Measurements from ENCODE around the gene ESRRA. TPM values are rescaled to one million over a fixed set of nuclear protein-coding genes. Genes with fewer than 3 reads are reported as not detected.

The ESRRA gene
- total RNA-seq, 2 experiments from 2014 or later, result 10.9 to 12.0 TPM

- no peak overlapping the region for H3K4me3 ChIP-seq (ENCODE audit: low read length)
- ChIA-PET CTCF (no interaction called here), POLR2A (no interaction called here)
- ATAC-seq (ENCODE audit: poor library complexity) (no peak), DNase-seq (no peak)
- Mint-ChIP-seq H3K9me3 (no peaks in the 10 kb centered on the region), H3K36me3 (ENCODE audit: low read depth) (peaks cover 18% of the 10 kb centered on the region), H3K4me3 (no peak overlapping the region), H3K27me3 (no peaks in the 10 kb centered on the region), H3K27ac (no peak overlapping the region), H3K4me1 (ENCODE audit: low read depth) (peaks cover 11% of the 10 kb centered on the region)
- H3K9me3 ChIP-seq (ENCODE audit: control insufficient read depth in 1 of 2, insufficient read depth in 1 of 2, low read length in 2 of 2), result no peaks in the 10 kb centered on the region
- H3K36me3 ChIP-seq (ENCODE audit: insufficient read depth, low read length), result peaks cover 15% of the 10 kb centered on the region
- H3K4me1 ChIP-seq (ENCODE audit: insufficient read depth, low read length), result no peaks in the 10 kb centered on the region
- intact Hi-C loops (cut with DNase I, micrococcal nuclease), result no loop called here
- H3K27ac ChIP-seq (ENCODE audit: low read depth in 1 of 2, low read length in 2 of 2), result no peak overlapping the region
- TF ChIP-seq, protein P1, sequence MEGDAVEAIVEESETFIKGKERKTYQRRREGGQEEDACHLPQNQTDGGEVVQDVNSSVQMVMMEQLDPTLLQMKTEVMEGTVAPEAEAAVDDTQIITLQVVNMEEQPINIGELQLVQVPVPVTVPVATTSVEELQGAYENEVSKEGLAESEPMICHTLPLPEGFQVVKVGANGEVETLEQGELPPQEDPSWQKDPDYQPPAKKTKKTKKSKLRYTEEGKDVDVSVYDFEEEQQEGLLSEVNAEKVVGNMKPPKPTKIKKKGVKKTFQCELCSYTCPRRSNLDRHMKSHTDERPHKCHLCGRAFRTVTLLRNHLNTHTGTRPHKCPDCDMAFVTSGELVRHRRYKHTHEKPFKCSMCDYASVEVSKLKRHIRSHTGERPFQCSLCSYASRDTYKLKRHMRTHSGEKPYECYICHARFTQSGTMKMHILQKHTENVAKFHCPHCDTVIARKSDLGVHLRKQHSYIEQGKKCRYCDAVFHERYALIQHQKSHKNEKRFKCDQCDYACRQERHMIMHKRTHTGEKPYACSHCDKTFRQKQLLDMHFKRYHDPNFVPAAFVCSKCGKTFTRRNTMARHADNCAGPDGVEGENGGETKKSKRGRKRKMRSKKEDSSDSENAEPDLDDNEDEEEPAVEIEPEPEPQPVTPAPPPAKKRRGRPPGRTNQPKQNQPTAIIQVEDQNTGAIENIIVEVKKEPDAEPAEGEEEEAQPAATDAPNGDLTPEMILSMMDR (IDR thresholded peaks at IDR 0.05), result no peak
- no peaks in the 10 kb centered on the region for H3K27me3 ChIP-seq (ENCODE audit: control insufficient read depth in 1 of 2, insufficient read depth in 2 of 2, low read length in 2 of 2)
Measured at GRCh38 chr11:64324692-64325469, 19.6 kb downstream of the ESRRA start.

DNA sequence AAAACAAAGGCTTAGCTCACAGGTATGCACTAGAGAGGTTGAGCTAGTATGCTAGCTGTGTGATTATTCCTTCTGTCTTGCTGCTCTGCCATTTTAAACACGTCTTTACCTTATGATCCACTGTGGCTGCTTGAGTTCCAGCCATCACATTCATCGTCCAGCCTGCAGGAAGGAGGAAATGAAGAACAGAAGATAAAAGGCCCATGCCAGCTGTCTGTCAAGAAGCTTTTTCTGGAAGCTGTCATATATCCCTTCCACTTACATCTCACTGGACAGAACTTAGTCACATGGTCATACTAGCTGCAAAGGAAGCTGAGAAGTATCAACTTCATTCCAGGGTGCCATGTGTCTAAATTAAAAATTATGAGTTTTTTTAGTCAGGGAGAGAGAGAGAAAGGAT, 22.1 kb downstream of the ESRRA start:
- H3K4me3 ChIP-seq (ENCODE audit: low read length), result no peak overlapping the region
- POLR2A ChIA-PET, result interaction anchor here (0.8 kb wide), 1 partner anchor 10 kb away, joined by 4 read pairs; the partner anchor contains the start of genes PRDX5 and TRMT112
- Mint-ChIP-seq H3K9me3 (no peaks in the 10 kb centered on the region), H3K27me3 (no peaks in the 10 kb centered on the region), H3K4me1 (ENCODE audit: low read depth) (peaks cover 9% of the 10 kb centered on the region), H3K36me3 (ENCODE audit: low read depth) (no peaks in the 10 kb centered on the region), H3K27ac (no peak overlapping the region), H3K4me3 (no peak overlapping the region)
- TF ChIP-seq, protein P1 (IDR thresholded peaks at IDR 0.05), result no peak
- ATAC-seq (ENCODE audit: poor library complexity) (no peak), DNase-seq (no peak)
- no peaks in the 10 kb centered on the region for H3K27me3 ChIP-seq (ENCODE audit: control insufficient read depth in 1 of 2, insufficient read depth in 2 of 2, low read length in 2 of 2)
- no peaks in the 10 kb centered on the region for H3K9me3 ChIP-seq (ENCODE audit: control insufficient read depth in 1 of 2, insufficient read depth in 1 of 2, low read length in 2 of 2)
- no peak overlapping the region for H3K27ac ChIP-seq (ENCODE audit: low read depth in 1 of 2, low read length in 2 of 2)
- CTCF ChIA-PET, result no interaction called here
- peaks cover 3% of the 10 kb centered on the region for H3K36me3 ChIP-seq (ENCODE audit: insufficient read depth, low read length)
- H3K4me1 ChIP-seq (ENCODE audit: insufficient read depth, low read length), result peaks cover 10% of the 10 kb centered on the region
- intact Hi-C loops (cut with DNase I, micrococcal nuclease), result no loop called here

- peaks cover 9% of the 10 kb centered on the region for H3K4me1 Mint-ChIP-seq (ENCODE audit: low read depth)
- H3K9me3 Mint-ChIP-seq, result no peaks in the 10 kb centered on the region
- CTCF ChIA-PET, result no interaction called here
Measured at GRCh38 chr11:64327993-64328392, 22.7 kb downstream of the ESRRA start.

More at GRCh38 chr11:64327993-64328392, 22.7 kb downstream of the ESRRA start:
- H3K27ac Mint-ChIP-seq, result no peak overlapping the region
- no peak for DNase-seq
- no peaks in the 10 kb centered on the region for H3K36me3 ChIP-seq (ENCODE audit: insufficient read depth, low read length)
- no peaks in the 10 kb centered on the region for H3K27me3 ChIP-seq (ENCODE audit: control insufficient read depth in 1 of 2, insufficient read depth in 2 of 2, low read length in 2 of 2)
- ATAC-seq (ENCODE audit: poor library complexity), result no peak
- POLR2A ChIA-PET, result interaction anchor here (0.8 kb wide), 1 partner anchor 10 kb away, joined by 4 read pairs; the partner anchor contains the start of genes PRDX5 and TRMT112
- H3K4me3 ChIP-seq (ENCODE audit: low read length), result no peak overlapping the region
- no peaks in the 10 kb centered on the region for H3K27me3 Mint-ChIP-seq
- peaks cover 10% of the 10 kb centered on the region for H3K4me1 ChIP-seq (ENCODE audit: insufficient read depth, low read length)
- no peaks in the 10 kb centered on the region for H3K36me3 Mint-ChIP-seq (ENCODE audit: low read depth)
- no peak overlapping the region for H3K27ac ChIP-seq (ENCODE audit: low read depth in 1 of 2, low read length in 2 of 2)
- intact Hi-C loops (cut with DNase I, micrococcal nuclease), result no loop called here
- TF ChIP-seq, protein P1 (IDR thresholded peaks at IDR 0.05), result no peak
- H3K9me3 ChIP-seq (ENCODE audit: control insufficient read depth in 1 of 2, insufficient read depth in 1 of 2, low read length in 2 of 2), result no peaks in the 10 kb centered on the region
- H3K4me3 Mint-ChIP-seq, result no peak overlapping the region
